Activated CD8-positive, alpha-beta memory T cell treated with anti-CD3 and anti-CD28 coated beads for 48 hours (primary cell): ENCODE results near the gene SEC61A2.
"Not testable (repeated sequence)": the region's sequence is repeated elsewhere in the genome, so short reads cannot be mapped to it uniquely, and the experiment has no call there.

Source experiments
- DNase-seq, 3 experiments: peaks; one replicate each; pipeline ENCODE4 v3.0.0-alpha.2; 2020; ENCODE audit warnings: low read depth in 2 of 3, low spot score in 2 of 3

The SEC61A2 gene

DNA sequence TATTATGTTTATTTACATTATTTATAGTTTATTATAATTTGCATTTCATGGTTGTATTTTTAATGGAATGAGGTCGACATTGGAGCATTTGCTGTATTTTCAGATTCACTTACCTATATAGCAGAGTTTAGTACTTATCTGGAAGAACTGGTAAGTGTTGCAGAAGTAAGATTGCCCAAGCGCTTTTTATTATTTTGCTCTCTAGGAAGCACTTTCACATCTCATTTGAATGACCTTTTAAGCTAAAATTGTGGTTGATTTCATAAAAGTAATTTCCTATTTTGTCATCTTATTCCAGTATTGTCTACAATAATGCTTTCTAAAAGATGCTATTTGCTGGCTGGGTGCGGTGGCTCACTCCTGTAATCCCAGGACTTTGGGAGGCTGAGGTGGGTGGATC lies 28.6 kb downstream of the SEC61A2 start:
- no peak for DNase-seq

DNA sequence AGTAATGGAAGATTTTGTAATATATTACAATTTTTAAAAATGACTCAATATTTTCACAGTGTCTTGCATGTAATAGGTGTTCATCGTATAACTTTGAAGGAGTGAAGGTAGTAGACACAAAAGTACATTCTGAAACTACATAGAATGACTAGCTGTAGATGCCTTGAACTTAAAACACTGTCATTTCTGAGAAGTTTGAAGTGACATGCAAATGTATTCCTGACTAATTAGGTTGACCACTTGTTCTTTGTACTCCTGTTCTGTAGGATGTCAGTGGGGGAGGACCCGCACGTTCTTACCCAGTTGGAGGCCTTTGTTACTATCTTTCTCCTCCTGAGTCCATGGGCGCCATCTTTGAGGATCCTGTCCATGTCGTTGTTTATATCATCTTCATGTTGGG lies 31.2 kb downstream of the SEC61A2 start:
- DNase-seq = no peak

DNA sequence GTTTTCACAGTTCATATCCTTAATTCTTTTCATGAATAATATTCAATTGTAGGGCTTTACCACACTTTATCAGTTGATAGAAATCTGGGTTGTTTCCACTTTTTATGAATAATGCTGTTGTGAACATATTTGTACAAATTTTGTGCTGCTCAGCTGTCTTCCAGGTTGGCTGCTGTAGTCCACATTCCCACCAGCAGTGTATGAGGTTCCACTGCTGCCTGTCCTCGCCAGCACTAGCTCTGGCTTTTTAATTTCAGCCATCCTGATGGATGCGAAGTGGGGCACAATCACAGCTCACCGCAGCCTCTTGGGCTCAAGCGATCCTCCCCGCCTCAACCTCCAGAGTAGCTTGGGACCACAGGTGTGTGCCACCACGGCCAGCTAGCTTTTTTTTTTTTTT lies 33.5 kb downstream of the SEC61A2 start:
- DNase-seq = no peak

DNA sequence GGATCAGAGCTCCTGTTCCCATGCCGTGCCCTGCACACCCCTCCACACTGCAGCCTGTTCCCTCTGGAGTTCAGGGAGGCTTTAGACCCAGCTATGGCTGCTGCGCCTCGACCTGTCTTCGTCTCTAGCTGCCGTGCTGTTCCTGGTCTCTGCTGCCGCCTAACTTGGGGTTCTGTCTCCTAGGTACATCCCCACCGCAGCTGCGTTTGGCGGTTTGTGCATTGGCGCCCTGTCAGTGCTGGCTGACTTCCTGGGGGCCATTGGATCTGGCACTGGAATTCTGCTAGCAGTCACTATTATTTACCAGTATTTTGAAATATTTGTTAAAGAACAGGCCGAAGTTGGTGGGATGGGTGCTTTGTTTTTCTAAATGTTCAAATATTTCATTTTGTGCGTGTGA lies 34.6 kb downstream of the SEC61A2 start:
- DNase-seq = no peak

DNA sequence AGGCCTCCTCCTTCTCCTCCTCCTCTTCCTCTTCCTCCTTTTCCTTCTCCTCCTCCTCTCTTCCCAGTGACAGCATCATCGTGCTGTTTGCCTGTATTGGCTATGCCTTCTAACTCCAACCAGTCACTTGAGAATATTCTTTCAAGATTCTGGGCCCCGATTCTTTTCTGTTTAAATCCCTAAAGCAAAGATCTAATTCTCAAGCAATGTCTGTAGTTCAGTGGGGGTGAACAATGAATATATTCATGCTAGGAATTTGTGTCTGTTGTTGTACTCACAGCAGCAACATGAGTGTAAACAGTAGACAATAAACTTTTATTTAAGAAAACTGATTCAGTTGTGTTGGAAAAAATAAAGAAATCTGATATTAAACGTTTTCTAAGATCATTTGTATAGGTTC lies 35.6 kb downstream of the SEC61A2 start:
- no peak for DNase-seq

DNA sequence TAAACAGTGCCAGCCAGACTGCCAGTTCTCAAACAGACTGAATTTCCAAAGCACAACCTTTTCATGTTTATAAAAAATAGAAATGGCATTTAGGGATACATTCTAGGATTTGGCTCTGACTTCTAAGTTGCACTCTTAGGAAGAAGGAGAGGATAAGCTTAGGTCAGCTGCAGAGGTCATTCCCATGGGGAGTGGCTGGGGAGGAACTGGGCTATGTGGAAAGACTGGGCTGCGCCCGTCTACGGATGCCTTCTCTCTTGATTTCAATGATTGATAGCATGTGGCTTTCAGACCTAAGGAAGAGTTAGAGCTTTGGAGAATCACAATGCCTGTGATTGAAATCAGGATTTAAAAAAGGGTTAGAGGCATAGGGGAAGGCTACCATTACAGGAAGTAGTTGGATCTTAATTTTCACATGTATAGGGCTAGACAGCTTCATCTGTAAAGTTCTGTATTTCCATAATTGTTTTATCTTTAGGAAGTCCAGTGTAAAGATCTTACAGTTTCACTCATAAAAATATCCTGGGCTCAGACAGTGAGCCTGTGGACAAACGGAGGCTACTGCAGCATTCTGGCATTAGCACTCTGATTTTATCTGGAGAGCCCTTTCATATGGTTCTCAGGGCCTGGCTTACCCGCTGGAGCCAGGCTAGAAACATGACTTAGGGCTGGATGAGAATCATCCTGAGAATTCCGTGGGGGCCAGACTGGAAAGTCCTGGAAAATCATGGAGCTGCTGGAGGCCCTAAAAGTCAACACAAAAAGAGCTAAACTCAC lies 36.7 kb downstream of the SEC61A2 start:
- no peak for DNase-seq

DNA sequence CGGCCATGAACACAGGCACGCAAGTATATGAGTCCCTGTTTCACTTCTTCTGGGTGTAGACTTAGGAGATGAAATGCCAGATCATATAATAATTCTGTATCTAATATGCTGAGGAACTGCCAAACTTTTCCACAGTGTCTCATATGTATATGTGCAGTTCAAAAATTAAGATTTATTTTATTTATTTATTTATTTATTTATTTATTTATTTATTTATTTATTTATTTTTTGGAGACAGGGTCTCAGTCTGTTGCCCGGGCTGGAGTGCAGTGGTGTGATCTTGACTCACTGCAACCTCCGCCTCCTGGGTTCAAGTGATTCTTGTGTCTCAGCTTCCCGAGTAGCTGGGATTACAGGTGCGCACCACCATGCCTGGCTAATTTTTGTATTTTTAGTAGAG lies 42.0 kb downstream of the SEC61A2 start:
- not testable (repeated sequence) for DNase-seq

DNA sequence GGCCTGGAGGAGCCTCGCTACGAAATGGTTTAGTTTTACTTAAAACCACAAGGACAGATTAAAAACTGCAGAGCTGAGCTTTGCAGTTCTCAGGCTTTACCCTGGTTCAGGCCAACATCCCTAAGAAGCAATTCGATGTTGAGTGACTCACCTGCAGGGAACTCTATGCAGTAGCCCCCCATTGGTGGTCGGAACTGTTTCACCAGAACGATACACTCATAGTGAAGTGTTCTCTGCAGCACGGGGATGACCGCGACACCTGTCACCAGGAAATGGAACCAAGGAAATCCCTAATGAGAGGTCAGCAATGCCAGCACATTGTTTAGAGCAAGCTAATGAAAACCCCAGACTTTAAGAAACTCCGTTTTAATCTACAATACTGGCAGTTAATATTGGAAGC lies 48.2 kb downstream of the SEC61A2 start:
- DNase-seq = no peak

DNA sequence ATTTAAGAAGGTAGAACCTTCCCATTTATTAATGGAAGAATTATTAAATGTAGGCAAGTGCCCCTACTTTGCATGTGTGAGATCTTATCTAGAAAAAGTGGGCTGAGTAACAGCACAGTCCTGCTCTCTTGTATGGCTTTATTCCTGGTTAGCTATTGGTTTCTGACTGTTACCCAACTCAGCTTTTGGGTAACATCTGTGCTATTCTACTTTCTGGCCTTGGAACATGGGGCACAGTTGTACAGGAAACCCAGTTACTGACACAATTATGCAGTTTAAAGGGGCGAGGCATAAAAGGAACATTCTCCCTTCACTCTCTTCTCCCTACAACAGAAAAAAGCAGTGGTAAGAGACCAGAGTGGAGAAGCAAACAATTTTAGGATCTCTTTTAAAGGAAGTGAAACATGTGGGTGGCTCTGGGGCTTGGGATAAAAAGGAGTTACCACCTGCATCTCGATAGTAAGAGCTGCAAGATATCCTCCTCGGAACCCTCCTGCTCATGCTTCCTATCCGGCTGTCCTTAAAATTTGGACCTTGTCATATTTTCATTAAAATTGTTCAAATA lies 50.2 kb downstream of the SEC61A2 start:
- DNase-seq = no peak

DNA sequence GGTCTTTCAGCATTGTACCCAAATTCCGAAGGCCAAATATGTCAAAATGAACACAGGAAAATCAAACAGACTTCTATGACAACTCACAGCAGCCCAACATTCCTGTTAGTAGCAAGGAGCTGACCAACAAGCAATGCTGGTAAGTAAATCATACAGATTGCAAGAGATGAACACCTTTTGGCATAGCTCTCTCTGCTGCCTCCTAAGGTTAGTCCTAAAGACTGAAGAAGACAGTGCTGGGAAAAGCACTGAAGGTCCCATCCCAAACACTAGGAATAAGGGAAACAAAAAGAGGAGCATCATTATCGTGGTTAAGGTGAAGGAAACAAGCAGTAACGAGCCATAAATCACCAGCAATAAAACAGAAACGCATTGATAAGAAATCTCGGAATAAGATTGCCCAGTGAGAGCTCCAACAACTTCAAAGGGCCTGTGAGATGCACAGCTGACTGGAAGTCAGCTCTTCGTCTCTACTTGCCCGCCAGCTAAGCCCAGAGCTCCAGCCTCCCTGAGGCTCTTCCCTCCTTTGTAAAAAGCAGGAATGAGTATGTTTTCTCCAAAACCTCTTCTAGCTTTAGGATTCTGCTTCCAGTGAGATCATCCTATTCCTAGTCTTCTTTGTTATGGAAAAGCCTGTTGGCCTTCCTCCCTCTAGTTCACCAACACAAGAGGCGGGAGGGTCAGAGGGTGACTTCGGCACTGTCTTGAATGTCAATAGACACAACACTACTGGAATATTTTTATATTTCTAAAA lies 50.9 kb downstream of the SEC61A2 start:
- DNase-seq = no peak

DNA sequence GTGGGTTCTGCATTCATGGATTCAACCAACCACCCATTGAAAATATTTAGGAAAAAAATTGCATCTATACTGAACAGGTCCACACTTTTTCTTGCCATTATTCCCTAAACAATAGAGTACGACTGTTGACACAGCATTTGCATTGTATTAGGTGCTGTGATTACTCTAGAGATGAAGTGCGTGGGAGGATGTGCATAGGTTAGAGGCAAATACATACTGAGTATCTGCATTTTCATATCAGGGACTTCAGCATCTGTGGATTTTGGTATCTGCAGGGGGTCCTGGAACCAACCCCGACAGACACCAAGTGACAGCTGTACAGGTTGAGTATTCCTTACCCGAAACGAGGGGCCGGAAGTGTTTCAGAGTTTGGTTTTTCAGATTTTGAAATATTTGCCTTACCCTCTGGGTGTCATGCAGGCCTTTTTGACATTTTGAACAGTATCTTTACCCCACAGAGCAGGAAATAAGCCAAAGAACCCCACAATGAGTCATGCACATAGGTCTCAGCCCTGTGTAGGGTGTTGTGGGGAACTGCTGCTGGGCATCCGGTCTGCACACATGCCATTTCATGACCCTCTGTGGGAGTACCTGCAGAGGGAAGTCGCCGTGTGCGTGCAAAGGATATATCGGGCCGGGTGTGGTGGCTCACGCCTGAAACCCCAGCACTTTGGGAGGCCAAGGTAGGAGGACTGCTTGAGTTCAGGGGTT lies 51.7 kb downstream of the SEC61A2 start:
- peak; percentile 17 to 58 (median 32) for DNase-seq

DNA sequence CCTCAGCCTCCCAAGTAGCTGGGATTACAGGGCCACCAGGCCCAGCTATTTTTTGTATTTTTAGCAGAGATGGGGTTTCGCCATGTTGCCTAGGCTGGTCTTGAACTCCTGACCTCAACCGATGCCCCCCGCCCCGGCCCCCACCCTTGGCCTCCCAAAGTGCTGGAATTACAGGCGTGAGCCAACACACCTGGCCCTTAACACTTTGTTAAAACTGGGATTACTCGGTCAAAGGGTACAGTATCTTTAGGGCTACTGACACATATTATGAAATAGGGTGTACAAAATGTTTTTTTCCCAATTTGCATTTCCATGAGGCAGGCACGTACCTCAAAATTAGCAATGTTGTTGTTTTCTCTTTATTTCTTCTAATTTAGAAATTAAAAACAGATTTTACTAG lies 54.7 kb downstream of the SEC61A2 start:
- DNase-seq = no peak

DNA sequence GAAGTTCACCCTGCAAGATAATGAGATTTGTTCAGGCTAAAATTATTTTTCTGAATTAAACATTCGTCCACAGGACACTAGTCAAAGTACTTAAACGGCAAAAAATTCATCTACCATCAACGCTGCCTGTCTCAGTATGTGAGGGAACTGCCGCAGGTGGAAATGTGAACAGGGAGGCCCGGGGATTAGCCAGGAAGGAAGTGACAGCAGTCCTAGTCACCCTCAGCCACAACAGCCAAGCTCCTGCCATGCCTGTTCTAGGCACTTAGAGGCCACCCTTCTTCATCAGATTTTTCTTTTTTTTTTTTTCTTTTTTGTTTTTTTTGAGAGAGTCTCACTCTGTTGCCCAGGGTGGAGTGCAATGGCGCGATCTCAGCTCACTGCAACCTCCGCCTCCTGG lies 56.8 kb downstream of the SEC61A2 start:
- no peak for DNase-seq

DNA sequence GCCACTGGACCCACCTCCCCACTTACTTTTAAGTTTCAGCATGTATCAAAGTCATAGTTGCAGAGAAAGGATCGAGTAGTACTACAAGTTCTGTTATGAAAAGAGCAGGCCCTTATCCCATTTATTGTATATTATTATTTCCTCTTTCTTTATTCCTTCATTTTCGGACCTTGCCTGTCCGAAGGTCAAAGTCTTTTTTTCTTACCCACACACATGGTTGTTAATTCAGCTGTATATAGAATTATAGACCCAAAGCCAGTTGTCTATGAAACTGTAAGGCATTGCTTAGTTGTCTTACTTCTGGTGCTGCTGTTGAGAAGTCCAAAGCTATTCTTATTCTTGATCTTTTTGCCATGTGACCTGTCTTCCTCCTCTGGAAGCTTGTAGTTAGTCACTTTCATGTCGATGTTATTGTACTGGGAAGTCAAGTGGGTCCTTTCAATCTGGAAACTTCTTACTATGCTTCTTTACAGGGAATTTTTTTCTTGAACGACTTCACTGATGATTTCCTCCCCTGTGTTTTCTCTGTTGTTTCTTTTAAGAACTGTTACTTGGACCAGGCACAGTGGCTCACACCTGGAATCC lies 57.9 kb downstream of the SEC61A2 start:
- no peak for DNase-seq

DNA sequence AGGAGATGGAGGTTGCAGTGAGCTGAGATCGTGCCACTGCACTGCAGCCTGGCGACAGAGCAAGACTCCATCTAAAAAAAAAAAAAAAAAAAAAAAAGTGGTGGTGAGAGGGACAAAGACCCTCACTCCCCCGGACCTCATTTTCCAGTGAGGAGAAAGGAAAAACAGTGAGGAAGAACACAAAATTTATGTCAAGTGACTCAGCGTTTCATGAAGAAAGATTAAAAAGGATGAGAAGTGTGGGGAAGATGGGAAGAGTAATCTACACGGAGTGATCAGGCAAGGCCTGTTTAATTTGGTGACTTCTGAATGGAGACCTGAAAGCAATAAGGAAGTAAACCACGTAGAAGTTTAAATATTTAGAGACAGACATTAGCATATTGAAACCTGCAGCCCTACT lies 59.2 kb downstream of the SEC61A2 start:
- no peak for DNase-seq

DNA sequence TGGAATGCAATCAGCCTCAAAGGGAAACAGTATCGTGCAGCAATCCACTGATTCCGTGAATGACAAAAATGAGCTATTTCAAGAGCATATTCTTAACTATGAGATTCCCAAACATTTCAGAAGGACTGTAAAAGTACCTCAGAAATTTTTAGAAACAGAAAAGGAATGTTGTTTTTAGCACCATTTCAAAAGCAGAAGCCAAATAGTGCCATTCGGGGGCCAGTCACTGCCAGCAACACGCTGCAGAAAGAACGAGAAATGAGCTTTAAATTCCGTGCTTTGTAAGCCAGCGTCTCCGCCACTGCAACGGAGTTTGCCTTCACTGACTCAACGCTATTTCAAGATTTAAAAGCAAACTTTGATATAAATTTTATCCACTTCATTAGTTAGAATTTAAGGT lies 59.9 kb downstream of the SEC61A2 start:
- DNase-seq = no peak

DNA sequence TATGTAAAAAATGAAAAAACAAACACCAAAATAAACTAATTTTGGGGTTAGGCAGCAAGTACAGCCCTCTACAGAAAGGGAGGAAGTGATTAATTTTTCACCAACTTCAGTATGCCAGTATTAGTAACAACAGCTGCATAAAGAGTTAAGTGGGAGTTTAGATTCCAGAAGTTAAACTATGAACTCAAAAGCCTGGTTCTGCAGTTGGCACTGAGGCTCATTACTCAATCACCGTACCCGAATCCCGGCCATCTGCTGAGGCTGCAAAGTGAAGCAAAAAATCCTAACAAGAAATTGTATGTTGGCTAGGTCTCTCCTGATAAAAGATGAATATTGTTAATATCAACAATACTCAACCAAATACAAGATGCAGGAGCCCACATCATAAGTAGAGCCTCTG lies 62.2 kb downstream of the SEC61A2 start:
- no peak for DNase-seq

DNA sequence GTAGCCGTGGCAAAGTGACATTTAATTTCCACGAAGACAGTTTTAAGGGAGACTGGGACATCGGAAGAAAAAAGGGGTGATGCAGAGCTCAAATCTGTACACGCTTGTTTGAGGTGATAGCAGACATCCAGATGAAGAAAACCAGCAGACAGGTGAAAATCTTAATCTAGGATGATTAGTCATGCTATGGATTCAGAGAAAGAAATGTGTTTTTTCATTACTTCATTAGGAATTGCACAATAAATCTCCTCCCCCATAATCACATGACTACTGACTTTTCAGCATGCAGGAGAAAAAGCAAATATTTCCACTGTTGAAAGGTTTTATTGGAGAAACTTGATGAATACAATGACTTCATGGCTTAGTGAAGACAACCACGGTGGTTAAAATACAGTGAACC lies 63.7 kb downstream of the SEC61A2 start:
- no peak for DNase-seq

DNA sequence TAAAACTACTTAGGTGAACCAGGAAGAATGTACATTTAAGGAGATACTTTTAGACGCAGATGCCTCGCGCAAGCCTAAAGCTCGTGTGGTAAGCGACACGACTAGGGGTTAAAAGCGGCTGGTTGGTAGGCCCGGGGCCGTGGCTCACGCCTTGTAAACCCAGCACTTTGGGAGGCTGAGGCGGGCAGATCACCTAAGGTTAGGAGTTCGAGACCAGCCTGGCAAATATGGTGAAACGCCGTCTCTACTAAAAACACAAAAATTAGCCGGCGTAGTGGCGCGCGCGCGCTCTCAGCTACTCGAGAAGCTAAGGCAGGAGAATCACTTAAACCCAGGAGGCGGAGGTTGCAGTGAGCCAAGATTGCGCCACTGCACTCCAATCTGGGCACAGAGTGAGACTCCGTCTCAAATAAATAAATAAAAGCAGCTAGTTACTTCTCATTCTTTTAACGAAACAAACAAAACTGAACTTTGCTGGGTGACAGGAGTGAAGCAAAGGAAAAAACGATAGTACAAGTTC lies 65.3 kb downstream of the SEC61A2 start:
- DNase-seq = no peak

DNA sequence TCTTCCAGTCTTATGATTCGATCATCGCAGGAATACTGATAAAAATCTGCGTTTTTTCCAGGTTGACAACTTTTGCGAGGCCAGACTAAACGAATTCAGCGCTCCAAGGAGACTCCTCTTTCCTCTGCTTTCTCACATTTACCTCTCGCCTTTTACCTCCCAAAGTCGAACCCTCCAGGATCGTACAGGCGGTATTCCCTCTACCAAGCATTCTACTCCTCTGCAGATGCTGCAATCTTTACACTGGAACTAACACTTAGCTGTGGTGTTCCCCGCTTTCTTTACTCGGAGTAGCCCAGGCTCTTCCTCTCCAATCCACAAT lies 65.8 kb downstream of the SEC61A2 start:
- DNase-seq = no peak
